NT2/D1 (cell line): ENCODE results near the gene USH1C.

ENCODE experiments used
- SUZ12 ChIP-seq: IDR thresholded peaks from 2 replicates; pipeline ENCODE4 v1.6.1; 2011; ENCODE audit not compliant: insufficient read length, insufficient read depth; ENCODE audit errors: extremely low read depth
- YY1 ChIP-seq: IDR thresholded peaks from 2 replicates; pipeline ENCODE4 v1.6.1; 2011; ENCODE audit not compliant: insufficient read length, insufficient read depth
- ZNF274 ChIP-seq: IDR thresholded peaks from 2 replicates; pipeline ENCODE4 v1.6.1; 2011; ENCODE audit warnings: mild to moderate bottlenecking, low read depth, low read length

DNA sequence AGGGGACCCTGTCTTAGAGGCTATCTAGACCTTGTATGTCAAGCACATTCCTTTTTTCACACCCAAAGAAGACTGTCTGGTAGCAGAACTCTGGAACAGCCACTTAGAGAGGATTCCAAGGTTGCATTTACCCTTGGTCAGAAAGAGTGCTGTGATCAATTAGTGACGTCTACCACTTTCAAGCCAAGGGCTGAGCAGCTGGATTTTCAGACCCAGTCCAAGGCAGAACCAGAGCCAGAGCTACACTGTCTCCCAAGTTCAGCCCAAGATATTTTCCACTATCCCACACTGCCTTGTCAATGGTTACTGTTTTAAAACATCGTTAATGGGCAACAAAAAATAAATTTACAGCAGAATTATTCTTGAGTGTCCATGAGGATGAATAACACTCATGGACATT is 91.5 kb downstream of the USH1C start:
- no peak for TF ChIP-seq YY1
- TF ChIP-seq SUZ12: no peak
- TF ChIP-seq ZNF274: no peak
